HEK293 (cell line): ENCODE results near the gene PDE9A.

ENCODE experiments used
- CTCF ChIA-PET: fragments of 350-600 bp; formaldehyde crosslinking; extraction: SDS; loops from one replicate; lab custom pipeline; 2021; ENCODE audit warnings: antibody characterized with exemption; lab: Yijun Ruan, JAX
- POLR2A ChIA-PET: fragments of 300-600 bp; formaldehyde crosslinking; extraction: SDS; loops from one replicate; lab custom pipeline; 2020; ENCODE audit warnings: antibody characterized with exemption, inconsistent platforms; lab: Yijun Ruan, JAX
- H3K27ac ChIP-seq: fragments of 200-500 bp; sonication (Bioruptor generic); 2 replicates; pipeline ENCODE4 v1.5.1; 2014; ENCODE audit warnings: low read depth, low read length, control low read depth, inconsistent platforms; ENCODE audit errors: extremely low read depth
- H3K36me3 ChIP-seq, 2 experiments: fragments of 200-500 bp in 1 of 2; sonication (Bioruptor generic) in 1 of 2; 1 replicate in 1 of 2; 2 replicates in 1 of 2; pipeline ENCODE4 v1.5.1; 2014 to 2017; ENCODE audit warnings: inconsistent platforms in 2 of 2, low read length in 2 of 2; ENCODE audit not compliant: control insufficient read depth in 2 of 2, insufficient read depth in 1 of 2
- H3K4me1 ChIP-seq: fragments of 200-500 bp; sonication (Bioruptor generic); 2 replicates; pipeline ENCODE4 v1.5.1; 2014; ENCODE audit warnings: mild to moderate bottlenecking, low read length, inconsistent platforms; ENCODE audit not compliant: control insufficient read depth, insufficient read depth
- H3K4me3 ChIP-seq: 2 replicates; pipeline ENCODE4 v1.5.1; 2011; ENCODE audit warnings: low read depth, mild to moderate bottlenecking, control low read depth, low read length, moderate library complexity
- H3K9me3 ChIP-seq: fragments of 200-500 bp; sonication (Bioruptor generic); 2 replicates; pipeline ENCODE4 v1.5.1; 2014; ENCODE audit warnings: low read depth, low read length, inconsistent platforms; ENCODE audit not compliant: control insufficient read depth, insufficient read depth
- GLI4 ChIP-seq: fragments of 450-650 bp; formaldehyde crosslinking; IDR thresholded peaks from 2 replicates; pipeline ENCODE4 v1.5.1; 2016; ENCODE audit warnings: missing biosample characterization, missing genetic modification characterization
- HOXD13 ChIP-seq: sonication (generic); formaldehyde crosslinking; IDR thresholded peaks from 2 replicates; pipeline ENCODE4 v1.8.0; 2022; ENCODE audit warnings: missing genetic modification reagents, borderline replicate concordance
- KLF8 ChIP-seq: fragments of 450-650 bp; formaldehyde crosslinking; IDR thresholded peaks from 2 replicates; pipeline ENCODE4 v1.5.1; 2016; ENCODE audit warnings: missing biosample characterization, missing genetic modification characterization
- REST ChIP-seq: fragments of 450-650 bp; formaldehyde crosslinking; IDR thresholded peaks from 2 replicates; pipeline ENCODE4 v1.5.1; 2016; ENCODE audit warnings: missing biosample characterization, missing genetic modification characterization
- ZBTB17 ChIP-seq: fragments of 450-650 bp; formaldehyde crosslinking; IDR thresholded peaks from 2 replicates; pipeline ENCODE4 v1.5.1; 2016; ENCODE audit warnings: missing biosample characterization, missing genetic modification characterization
- ZFHX2 ChIP-seq: fragments of 450-650 bp; formaldehyde crosslinking; conservative IDR thresholded peaks from 2 replicates; pipeline ENCODE4 v1.5.1; 2016; ENCODE audit warnings: missing biosample characterization, missing genetic modification characterization
- ZFP3 ChIP-seq: fragments of 450-650 bp; formaldehyde crosslinking; IDR thresholded peaks from 2 replicates; pipeline ENCODE4 v1.5.1; 2016; ENCODE audit warnings: low read depth, missing biosample characterization, missing genetic modification characterization
- ZNF148 ChIP-seq: fragments of 450-650 bp; formaldehyde crosslinking; IDR thresholded peaks from 2 replicates; pipeline ENCODE4 v1.5.0; 2017; ENCODE audit warnings: missing biosample characterization, missing genetic modification characterization, borderline replicate concordance
- ZNF169 ChIP-seq: fragments of 450-650 bp; formaldehyde crosslinking; IDR thresholded peaks from 2 replicates; pipeline ENCODE4 v1.5.1; 2016; ENCODE audit warnings: missing biosample characterization, missing genetic modification characterization
- ZNF214 ChIP-seq: fragments of 450-650 bp; formaldehyde crosslinking; IDR thresholded peaks from 2 replicates; pipeline ENCODE4 v1.5.1; 2017; ENCODE audit warnings: missing biosample characterization, mild to moderate bottlenecking, missing genetic modification characterization, borderline replicate concordance
- ZNF23 ChIP-seq: fragments of 450-650 bp; formaldehyde crosslinking; IDR thresholded peaks from 2 replicates; pipeline ENCODE4 v1.5.1; 2016; ENCODE audit warnings: missing biosample characterization, missing genetic modification characterization, borderline replicate concordance
- ZNF266 ChIP-seq: fragments of 450-650 bp; formaldehyde crosslinking; IDR thresholded peaks from 2 replicates; pipeline ENCODE4 v1.5.1; 2016; ENCODE audit warnings: missing biosample characterization, missing genetic modification characterization, low read depth
- ZNF324 ChIP-seq: fragments of 450-650 bp; formaldehyde crosslinking; IDR thresholded peaks from 2 replicates; pipeline ENCODE4 v1.5.1; 2016; ENCODE audit warnings: missing biosample characterization, missing genetic modification characterization
- ZNF366 ChIP-seq: fragments of 450-650 bp; formaldehyde crosslinking; conservative IDR thresholded peaks from 2 replicates; pipeline ENCODE4 v1.5.1; 2016; ENCODE audit warnings: missing biosample characterization, missing genetic modification characterization
- ZNF548 ChIP-seq: fragments of 450-650 bp; formaldehyde crosslinking; IDR thresholded peaks from 2 replicates; pipeline ENCODE4 v1.5.1; 2016; ENCODE audit warnings: missing biosample characterization, missing genetic modification characterization
- ZNF558 ChIP-seq: fragments of 450-650 bp; formaldehyde crosslinking; IDR thresholded peaks from 2 replicates; pipeline ENCODE4 v1.5.1; 2016; ENCODE audit warnings: missing biosample characterization, missing genetic modification characterization
- ZNF585B ChIP-seq: fragments of 450-650 bp; formaldehyde crosslinking; IDR thresholded peaks from 2 replicates; pipeline ENCODE4 v1.5.1; 2016; ENCODE audit warnings: missing biosample characterization, missing genetic modification characterization
- ZNF600 ChIP-seq: fragments of 450-650 bp; formaldehyde crosslinking; IDR thresholded peaks from 2 replicates; pipeline ENCODE4 v1.5.1; 2016; ENCODE audit warnings: missing biosample characterization, missing genetic modification characterization
- ZNF837 ChIP-seq: fragments of 450-650 bp; formaldehyde crosslinking; IDR thresholded peaks from 2 replicates; pipeline ENCODE4 v1.5.1; 2016; ENCODE audit warnings: missing biosample characterization, missing genetic modification characterization
- ZSCAN4 ChIP-seq: fragments of 450-650 bp; formaldehyde crosslinking; IDR thresholded peaks from 2 replicates; pipeline ENCODE4 v1.5.1; 2017; ENCODE audit warnings: missing biosample characterization, missing genetic modification characterization

The PDE9A gene

GRCh38 chr21:42703136-42703908 lies 49.9 kb downstream of the PDE9A start (continued):
- no peak for TF ChIP-seq ZBTB17 (tag by site-specific recombination)
- no peak for TF ChIP-seq GLI4 (tag by site-specific recombination)
- no peak for TF ChIP-seq ZNF585B (tag by site-specific recombination)
- TF ChIP-seq ZFHX2 (tag by site-specific recombination) = no peak
- TF ChIP-seq ZNF169 (tag by site-specific recombination) = no peak
- TF ChIP-seq HOXD13 = no peak
- no peak for TF ChIP-seq ZNF23 (tag by site-specific recombination)
- TF ChIP-seq ZSCAN4 (tag by site-specific recombination) = no peak
- TF ChIP-seq ZNF266 (tag by site-specific recombination) = no peak
- TF ChIP-seq REST = no peak
- TF ChIP-seq KLF8 (tag by site-specific recombination) = no peak

GRCh38 chr21:42703965-42704364 lies 50.5 kb downstream of the PDE9A start:
- Histone ChIP-seq H3K4me3 (no peak overlapping the region), H3K27ac (no peak overlapping the region)
- CTCF ChIA-PET = interaction anchor here (1.6 kb wide), 1 partner anchor 111 kb away, joined by 3 read pairs; no protein-coding TSS in a partner anchor

More at GRCh38 chr21:42703965-42704364, 50.5 kb downstream of the PDE9A start:
- POLR2A ChIA-PET = interaction anchor here (0.6 kb wide), 1 partner anchor 41 kb away, joined by 3 read pairs; no protein-coding TSS in a partner anchor
- Histone ChIP-seq H3K9me3 (no peaks in the 10 kb centered on the region), H3K4me1 (no peaks in the 10 kb centered on the region), H3K36me3 (peaks cover 0 to 5% of the 10 kb centered on the region in 2 experiments; a peak in 2 of 3 replicates)
- no peak for TF ChIP-seq ZNF214
- no peak for TF ChIP-seq ZNF548 (tag by site-specific recombination)
- no peak for TF ChIP-seq ZNF148 (tag by site-specific recombination)
- TF ChIP-seq ZNF600 (tag by site-specific recombination) = no peak
- TF ChIP-seq ZFP3 (tag by site-specific recombination) = no peak
- TF ChIP-seq ZNF558 (tag by site-specific recombination) = no peak
- TF ChIP-seq ZNF324 (tag by site-specific recombination) = no peak
- TF ChIP-seq ZNF366 (tag by site-specific recombination) = no peak
- TF ChIP-seq ZNF837 (tag by site-specific recombination) = no peak
